ENCODE data around the gene ZNF750. TPM values are rescaled to one million over a fixed set of nuclear protein-coding genes. Genes with fewer than 3 reads are reported as not detected.

The ZNF750 gene
- total and polyA plus RNA-seq, 2 donors (not counting 3 experiments of a cell fraction or from before 2014, with no cell fraction given), result 0.15 to 0.80 TPM

DNA sequence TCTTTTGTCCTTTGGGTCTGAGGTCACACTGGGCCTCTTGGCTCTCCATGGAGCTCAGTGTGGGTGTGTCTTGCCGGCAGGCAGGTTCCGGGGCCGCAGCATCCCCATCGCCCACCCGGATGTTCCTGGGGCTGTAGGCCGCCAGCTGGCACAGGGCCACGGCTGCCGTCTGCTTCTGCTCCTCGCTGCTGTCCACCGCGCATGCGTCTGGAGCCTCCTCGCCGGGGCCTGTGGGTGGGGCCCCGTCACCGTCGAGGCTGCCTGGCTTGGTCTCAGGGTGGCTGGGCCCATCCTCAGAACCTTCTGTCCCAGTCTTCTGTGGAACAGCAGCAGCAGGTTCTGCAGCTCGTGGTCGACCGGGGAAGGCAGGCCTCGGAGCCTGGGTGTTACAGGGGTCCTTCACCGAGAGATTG is 9.6 kb downstream of the ZNF750 start:
- Histone ChIP-seq H3K4me2 (ENCODE audit: insufficient read depth, low read length) (no peak overlapping the region), H3K79me2 (ENCODE audit: control insufficient read depth, insufficient read depth, low read length) (no peaks in the 10 kb centered on the region)
- FAIRE-seq, result no peak

More for the DNA sequence above, 9.6 kb downstream of the ZNF750 start:
- ChIA-PET CTCF (interaction anchor here (1.1 to 1.6 kb wide), 3 partner anchors 12 to 46 kb away, joined by 3 read pairs; no protein-coding TSS in a partner anchor), POLR2A (no interaction called here)
- peaks cover 0 to 4% of the 10 kb centered on the region in 2 experiments for H3K36me3 ChIP-seq (ENCODE audit: control insufficient read depth in 2 of 2, extremely low read depth in 1 of 2, insufficient read depth in 2 of 2, low read length in 2 of 2)
- no peaks in the 10 kb centered on the region for H3K27me3 ChIP-seq (ENCODE audit: control insufficient read depth in 2 of 2, insufficient read depth in 2 of 2, low read length in 2 of 2)
- DNase-seq (ENCODE audit: low read depth, low spot score), result no peak
- H4K20me1 ChIP-seq (replicated peaks; ENCODE audit: control insufficient read depth, extremely low read depth, insufficient read depth, low read length), result no peaks in the 10 kb centered on the region
- dilution Hi-C loops (cut with MboI; ENCODE audit: extremely low pct_ligation_motif_present, low sequenced_read_pairs), result no loop called here
- BruUV-seq (replicated peaks), result no TSS peak
- H3K4me3 ChIP-seq (replicated peaks in 1 of 3; ENCODE audit: insufficient read depth in 1 of 3, low read depth in 1 of 3, low read length in 3 of 3), result no peak overlapping the region
- TF ChIP-seq JUN (IDR thresholded peaks at IDR 0.05; ENCODE audit: borderline replicate concordance, insufficient read depth, insufficient read length, low read depth), result no peak
- no peak for TF ChIP-seq POLR2AphosphoS5 (IDR thresholded peaks at IDR 0.05; ENCODE audit: insufficient read depth, low read depth, low read length)
- no peak for TF ChIP-seq FOS (IDR thresholded peaks at IDR 0.05; ENCODE audit: borderline replicate concordance, insufficient read depth, low read length)
- no peak for TF ChIP-seq MYC (IDR thresholded peaks at IDR 0.05; ENCODE audit: low read depth, low read length)
- TF ChIP-seq, protein P1, sequence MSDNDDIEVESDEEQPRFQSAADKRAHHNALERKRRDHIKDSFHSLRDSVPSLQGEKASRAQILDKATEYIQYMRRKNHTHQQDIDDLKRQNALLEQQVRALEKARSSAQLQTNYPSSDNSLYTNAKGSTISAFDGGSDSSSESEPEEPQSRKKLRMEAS (IDR thresholded peaks at IDR 0.05; ENCODE audit: insufficient read depth, insufficient read length), result no peak
- no peak for TF ChIP-seq EZH2 (IDR thresholded peaks at IDR 0.05; ENCODE audit: borderline replicate concordance, low read depth, low read length, severe bottlenecking)
- no peak for TF ChIP-seq GATA2 (IDR thresholded peaks at IDR 0.05; ENCODE audit: insufficient read depth, insufficient read length, low read depth, low read length)
- no peak for TF ChIP-seq POLR2A (IDR thresholded peaks at IDR 0.05; ENCODE audit: low read depth, low read length)
- TF ChIP-seq, protein P2, sequence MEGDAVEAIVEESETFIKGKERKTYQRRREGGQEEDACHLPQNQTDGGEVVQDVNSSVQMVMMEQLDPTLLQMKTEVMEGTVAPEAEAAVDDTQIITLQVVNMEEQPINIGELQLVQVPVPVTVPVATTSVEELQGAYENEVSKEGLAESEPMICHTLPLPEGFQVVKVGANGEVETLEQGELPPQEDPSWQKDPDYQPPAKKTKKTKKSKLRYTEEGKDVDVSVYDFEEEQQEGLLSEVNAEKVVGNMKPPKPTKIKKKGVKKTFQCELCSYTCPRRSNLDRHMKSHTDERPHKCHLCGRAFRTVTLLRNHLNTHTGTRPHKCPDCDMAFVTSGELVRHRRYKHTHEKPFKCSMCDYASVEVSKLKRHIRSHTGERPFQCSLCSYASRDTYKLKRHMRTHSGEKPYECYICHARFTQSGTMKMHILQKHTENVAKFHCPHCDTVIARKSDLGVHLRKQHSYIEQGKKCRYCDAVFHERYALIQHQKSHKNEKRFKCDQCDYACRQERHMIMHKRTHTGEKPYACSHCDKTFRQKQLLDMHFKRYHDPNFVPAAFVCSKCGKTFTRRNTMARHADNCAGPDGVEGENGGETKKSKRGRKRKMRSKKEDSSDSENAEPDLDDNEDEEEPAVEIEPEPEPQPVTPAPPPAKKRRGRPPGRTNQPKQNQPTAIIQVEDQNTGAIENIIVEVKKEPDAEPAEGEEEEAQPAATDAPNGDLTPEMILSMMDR (IDR thresholded peaks at IDR 0.05; ENCODE audit: extremely low read depth in 1 of 2, insufficient read depth in 1 of 2, low read depth in 1 of 2, low read length in 2 of 2), result no peak
- H3K9me3 ChIP-seq (replicated peaks; ENCODE audit: control insufficient read depth, insufficient read depth, low read length), result no peaks in the 10 kb centered on the region
- H3K9ac ChIP-seq (replicated peaks; ENCODE audit: extremely low read depth, insufficient read depth, low read length), result no peak overlapping the region
- intact Hi-C loops (cut with micrococcal nuclease), result no loop called here
- no peak overlapping the region for H2AFZ ChIP-seq (ENCODE audit: low read depth, low read length)
- H3K4me1 ChIP-seq (ENCODE audit: control insufficient read depth, extremely low read depth, insufficient read depth, low read length), result no peaks in the 10 kb centered on the region
- H3K9me1 ChIP-seq (replicated peaks; ENCODE audit: control insufficient read depth, extremely low read depth, insufficient read depth, low read length), result no peaks in the 10 kb centered on the region
- H3K27ac ChIP-seq (ENCODE audit: insufficient read depth, low read depth, low read length), result no peak overlapping the region
